Measurements from ENCODE around the gene JAK3. TPM values are rescaled to one million over a fixed set of nuclear protein-coding genes. Genes with fewer than 3 reads are reported as not detected.

Gene JAK3
- total and polyA plus RNA-seq, 10 of the 15 experiments (the other 5 are each of a cell fraction or from before 2014, with no cell fraction given), result 7.8 to 67.9 (median 33.3) TPM

- no peak for TF ChIP-seq HCFC1 (IDR thresholded peaks at IDR 0.05; ENCODE audit: low read length)
- TF ChIP-seq SIN3A (IDR thresholded peaks at IDR 0.05; ENCODE audit: low read depth, low read length), result no peak
- TF ChIP-seq CTCF (IDR thresholded peaks at IDR 0.05 in 2 of 3, conservative IDR thresholded peaks at IDR 0.05 in 1 of 3; ENCODE audit: control insufficient read depth in 2 of 3, extremely low read depth in 1 of 3, insufficient read depth in 1 of 3, low read depth in 3 of 3, low read length in 3 of 3), result no peak
- TF ChIP-seq ZNF217 (IDR thresholded peaks at IDR 0.05), result no peak
- no peak for TF ChIP-seq NRF1 (conservative IDR thresholded peaks at IDR 0.05; ENCODE audit: low read depth, low read length)
- no peak for TF ChIP-seq ZNF24 (IDR thresholded peaks at IDR 0.05)
- no peak for TF ChIP-seq WRNIP1 (IDR thresholded peaks at IDR 0.05; ENCODE audit: borderline replicate concordance, low read depth, low read length)
- no peak for TF ChIP-seq SMC3 (IDR thresholded peaks at IDR 0.05; ENCODE audit: borderline replicate concordance, low read length)
- TF ChIP-seq POLR2AphosphoS2 (IDR thresholded peaks at IDR 0.05; ENCODE audit: low read depth, low read length), result peak; percentile 36; the same call in 1 of the 2 replicates
- TF ChIP-seq, protein P1, sequence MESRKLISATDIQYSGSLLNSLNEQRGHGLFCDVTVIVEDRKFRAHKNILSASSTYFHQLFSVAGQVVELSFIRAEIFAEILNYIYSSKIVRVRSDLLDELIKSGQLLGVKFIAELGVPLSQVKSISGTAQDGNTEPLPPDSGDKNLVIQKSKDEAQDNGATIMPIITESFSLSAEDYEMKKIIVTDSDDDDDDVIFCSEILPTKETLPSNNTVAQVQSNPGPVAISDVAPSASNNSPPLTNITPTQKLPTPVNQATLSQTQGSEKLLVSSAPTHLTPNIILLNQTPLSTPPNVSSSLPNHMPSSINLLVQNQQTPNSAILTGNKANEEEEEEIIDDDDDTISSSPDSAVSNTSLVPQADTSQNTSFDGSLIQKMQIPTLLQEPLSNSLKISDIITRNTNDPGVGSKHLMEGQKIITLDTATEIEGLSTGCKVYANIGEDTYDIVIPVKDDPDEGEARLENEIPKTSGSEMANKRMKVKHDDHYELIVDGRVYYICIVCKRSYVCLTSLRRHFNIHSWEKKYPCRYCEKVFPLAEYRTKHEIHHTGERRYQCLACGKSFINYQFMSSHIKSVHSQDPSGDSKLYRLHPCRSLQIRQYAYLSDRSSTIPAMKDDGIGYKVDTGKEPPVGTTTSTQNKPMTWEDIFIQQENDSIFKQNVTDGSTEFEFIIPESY (IDR thresholded peaks at IDR 0.05), result no peak
- TF ChIP-seq ZBED1 (IDR thresholded peaks at IDR 0.05; ENCODE audit: borderline replicate concordance), result peak; percentile 50; the same call in 1 of the 2 replicates
- TF ChIP-seq POLR2AphosphoS5 (IDR thresholded peaks at IDR 0.05; ENCODE audit: low read length), result peak; percentile 72
- no peak for TF ChIP-seq BACH1 (IDR thresholded peaks at IDR 0.05; ENCODE audit: borderline replicate concordance)
- TF ChIP-seq BRCA1 (IDR thresholded peaks at IDR 0.05; ENCODE audit: low read depth, low read length), result no peak
- no peak; a peak in 1 of 3 replicates for TF ChIP-seq EGR1 (IDR thresholded peaks at IDR 0.05; ENCODE audit: borderline replicate concordance in 1 of 2, low read depth in 2 of 2, low read length in 2 of 2)
- no peak for TF ChIP-seq CBX3 (IDR thresholded peaks at IDR 0.05; ENCODE audit: borderline replicate concordance, low read depth)
- TF ChIP-seq RB1 (IDR thresholded peaks at IDR 0.05; ENCODE audit: borderline replicate concordance), result no peak
- TF ChIP-seq, protein P2, sequence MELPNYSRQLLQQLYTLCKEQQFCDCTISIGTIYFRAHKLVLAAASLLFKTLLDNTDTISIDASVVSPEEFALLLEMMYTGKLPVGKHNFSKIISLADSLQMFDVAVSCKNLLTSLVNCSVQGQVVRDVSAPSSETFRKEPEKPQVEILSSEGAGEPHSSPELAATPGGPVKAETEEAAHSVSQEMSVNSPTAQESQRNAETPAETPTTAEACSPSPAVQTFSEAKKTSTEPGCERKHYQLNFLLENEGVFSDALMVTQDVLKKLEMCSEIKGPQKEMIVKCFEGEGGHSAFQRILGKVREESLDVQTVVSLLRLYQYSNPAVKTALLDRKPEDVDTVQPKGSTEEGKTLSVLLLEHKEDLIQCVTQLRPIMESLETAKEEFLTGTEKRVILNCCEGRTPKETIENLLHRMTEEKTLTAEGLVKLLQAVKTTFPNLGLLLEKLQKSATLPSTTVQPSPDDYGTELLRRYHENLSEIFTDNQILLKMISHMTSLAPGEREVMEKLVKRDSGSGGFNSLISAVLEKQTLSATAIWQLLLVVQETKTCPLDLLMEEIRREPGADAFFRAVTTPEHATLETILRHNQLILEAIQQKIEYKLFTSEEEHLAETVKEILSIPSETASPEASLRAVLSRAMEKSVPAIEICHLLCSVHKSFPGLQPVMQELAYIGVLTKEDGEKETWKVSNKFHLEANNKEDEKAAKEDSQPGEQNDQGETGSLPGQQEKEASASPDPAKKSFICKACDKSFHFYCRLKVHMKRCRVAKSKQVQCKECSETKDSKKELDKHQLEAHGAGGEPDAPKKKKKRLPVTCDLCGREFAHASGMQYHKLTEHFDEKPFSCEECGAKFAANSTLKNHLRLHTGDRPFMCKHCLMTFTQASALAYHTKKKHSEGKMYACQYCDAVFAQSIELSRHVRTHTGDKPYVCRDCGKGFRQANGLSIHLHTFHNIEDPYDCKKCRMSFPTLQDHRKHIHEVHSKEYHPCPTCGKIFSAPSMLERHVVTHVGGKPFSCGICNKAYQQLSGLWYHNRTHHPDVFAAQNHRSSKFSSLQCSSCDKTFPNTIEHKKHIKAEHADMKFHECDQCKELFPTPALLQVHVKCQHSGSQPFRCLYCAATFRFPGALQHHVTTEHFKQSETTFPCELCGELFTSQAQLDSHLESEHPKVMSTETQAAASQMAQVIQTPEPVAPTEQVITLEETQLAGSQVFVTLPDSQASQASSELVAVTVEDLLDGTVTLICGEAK (IDR thresholded peaks at IDR 0.05; ENCODE audit: borderline replicate concordance), result no peak
- peak; percentile 3; the same call in 1 of the 2 replicates for TF ChIP-seq CREB1 (IDR thresholded peaks at IDR 0.05; ENCODE audit: low read depth)
- TF ChIP-seq USF2 (IDR thresholded peaks at IDR 0.05; ENCODE audit: borderline replicate concordance, low read depth, low read length), result no peak
- TF ChIP-seq ESRRA (IDR thresholded peaks at IDR 0.05; ENCODE audit: low read length), result no peak
- TF ChIP-seq POLR2A (IDR thresholded peaks at IDR 0.05; ENCODE audit: low read depth, low read length), result peak; percentile 61
Measured at GRCh38 chr19:17865364-17866311, 17.9 kb upstream of the JAK3 start (continued).

Data from GM12878 (cell line).